T-helper 1 cell treated with Interleukin-12 subunit alpha and Interleukin-12 subunit beta and Interleukin-4 antibody, amounts not matched to agents 30 μg/mL and 1 μg/mL, for 36 hours (primary cell): ENCODE results near the gene ZNF614.

Experiments used
- H3K27ac Mint-ChIP-seq: one replicate; pipeline ENCODE4 v1.8.0; 2021; ENCODE audit warnings: mild to moderate bottlenecking, mixed read lengths
- H3K27me3 Mint-ChIP-seq: one replicate; pipeline ENCODE4 v1.8.0; 2021; ENCODE audit warnings: low read depth, mixed read lengths
- H3K36me3 Mint-ChIP-seq: one replicate; pipeline ENCODE4 v1.8.0; 2021; ENCODE audit warnings: low read depth, mixed read lengths
- H3K4me1 Mint-ChIP-seq: one replicate; pipeline ENCODE4 v1.8.0; 2021; ENCODE audit warnings: low read depth, mixed read lengths
- H3K4me3 Mint-ChIP-seq: one replicate; pipeline ENCODE4 v1.8.0; 2021; ENCODE audit warnings: mild to moderate bottlenecking, moderate library complexity, mixed read lengths
- H3K9me3 Mint-ChIP-seq: one replicate; pipeline ENCODE4 v1.8.0; 2021; ENCODE audit warnings: mixed read lengths

Gene ZNF614

GRCh38 chr19:51971624-51972023 is 56.6 kb downstream of the ZNF614 start:
- H3K36me3 Mint-ChIP-seq: peaks cover 75% of the 10 kb centered on the region
- H3K4me1 Mint-ChIP-seq: no peaks in the 10 kb centered on the region
- H3K27ac Mint-ChIP-seq: no peak overlapping the region
- peaks cover 67% of the 10 kb centered on the region for H3K9me3 Mint-ChIP-seq
- H3K27me3 Mint-ChIP-seq: no peaks in the 10 kb centered on the region
- H3K4me3 Mint-ChIP-seq: no peak overlapping the region

- Mint-ChIP-seq H3K36me3 (peaks cover 79% of the 10 kb centered on the region), H3K27ac (no peak overlapping the region), H3K27me3 (no peaks in the 10 kb centered on the region), H3K4me1 (no peaks in the 10 kb centered on the region), H3K9me3 (peaks cover 66% of the 10 kb centered on the region), H3K4me3 (no peak overlapping the region)
These were observed 57.5 kb downstream of the ZNF614 start for GRCh38 chr19:51970718-51971117.

- H3K27me3 Mint-ChIP-seq: no peaks in the 10 kb centered on the region
These were observed 62.6 kb downstream of the ZNF614 start for GRCh38 chr19:51965583-51965982.

More at GRCh38 chr19:51965583-51965982, 62.6 kb downstream of the ZNF614 start:
- H3K4me3 Mint-ChIP-seq: no peak overlapping the region
- no peaks in the 10 kb centered on the region for H3K4me1 Mint-ChIP-seq
- peaks cover 64% of the 10 kb centered on the region for H3K36me3 Mint-ChIP-seq
- H3K9me3 Mint-ChIP-seq: peaks cover 79% of the 10 kb centered on the region
- H3K27ac Mint-ChIP-seq: no peak overlapping the region
